ENCODE data around the gene KMT5C. TPM values are rescaled to one million over a fixed set of nuclear protein-coding genes. Genes with fewer than 3 reads are reported as not detected.

KMT5C gene
- total and polyA plus RNA-seq, 11 donors: 3.3 to 10.8 (median 6.2) TPM

- Histone ChIP-seq H3K27ac (no peak overlapping the region), H3K36me3 (peaks cover 0 to 16% (median 8%) of the 10 kb centered on the region in 9 donors), H3K27me3 (peaks cover 3 to 39% (median 24%) of the 10 kb centered on the region in 9 donors), H3K9me3 (no peaks in the 10 kb centered on the region), H3K4me3 (no peak overlapping the region), H3K4me1 (peaks cover 0 to 13% (median 4%) of the 10 kb centered on the region in 12 donors)
- DNase-seq (no peak), ATAC-seq (no peak)
- 67 to 72% (median 69%) methylated on average over 18 to 22 of the region's 22 CpGs for WGBS, 4 donors
- intact Hi-C loops (cut with DNase I): no loop called here
- TF ChIP-seq CTCF (IDR thresholded peaks at IDR 0.05): no peak
- no peak for TF ChIP-seq POLR2A (IDR thresholded peaks at IDR 0.05)
These were observed 8.8 kb downstream of the KMT5C start for GRCh38 chr19:55348317-55349034.

GRCh38 chr19:55350620-55351315, 11.1 kb downstream of the KMT5C start:
- no peak for DNase-seq
- H3K4me3 ChIP-seq: no peak overlapping the region
- peaks cover 0 to 21% (median 14%) of the 10 kb centered on the region in 12 donors for H3K4me1 ChIP-seq
- intact Hi-C loops (cut with DNase I): no loop called here
- H3K9me3 ChIP-seq: no peaks in the 10 kb centered on the region
- no peak overlapping the region for H3K27ac ChIP-seq
- peaks cover 0 to 13% (median 0%) of the 10 kb centered on the region in 9 donors for H3K36me3 ChIP-seq
- ATAC-seq: no peak
- WGBS, 4 donors: 75 to 80% (median 75%) methylated on average over 11 of the region's 11 CpGs
- peaks cover 10 to 62% (median 42%) of the 10 kb centered on the region in 9 donors for H3K27me3 ChIP-seq
- TF ChIP-seq CTCF (IDR thresholded peaks at IDR 0.05): no peak
- no peak for TF ChIP-seq POLR2A (IDR thresholded peaks at IDR 0.05)

GRCh38 chr19:55352040-55352439, 12.4 kb downstream of the KMT5C start:
- WGBS, 4 donors: 64 to 77% (median 72%) methylated on average over 6 of the region's 6 CpGs
- H3K4me3 ChIP-seq: no peak overlapping the region
- peaks cover 0 to 20% (median 14%) of the 10 kb centered on the region in 12 donors for H3K4me1 ChIP-seq
- H3K36me3 ChIP-seq: peaks cover 0 to 5% (median 0%) of the 10 kb centered on the region in 9 donors
- ATAC-seq: no peak
- no peak overlapping the region for H3K27ac ChIP-seq
- no peak for DNase-seq
- TF ChIP-seq CTCF (IDR thresholded peaks at IDR 0.05) (no peak), POLR2A (IDR thresholded peaks at IDR 0.05) (no peak)
- intact Hi-C loops (cut with DNase I): no loop called here
- no peaks in the 10 kb centered on the region for H3K9me3 ChIP-seq
- peaks cover 10 to 75% (median 45%) of the 10 kb centered on the region in 9 donors for H3K27me3 ChIP-seq

GRCh38 chr19:55352549-55353145, 13.0 kb downstream of the KMT5C start:
- peaks cover 10 to 77% (median 47%) of the 10 kb centered on the region in 9 donors for H3K27me3 ChIP-seq
- H3K4me3 ChIP-seq: no peak overlapping the region
- no peaks in the 10 kb centered on the region for H3K9me3 ChIP-seq
- intact Hi-C loops (cut with DNase I): no loop called here
- H3K27ac ChIP-seq: no peak overlapping the region
- ATAC-seq (no peak), DNase-seq (no peak)
- peaks cover 0 to 20% (median 14%) of the 10 kb centered on the region in 12 donors for H3K4me1 ChIP-seq
- WGBS, 4 donors: 57 to 70% (median 64%) methylated on average over 25 of the region's 25 CpGs
- no peak for TF ChIP-seq CTCF (IDR thresholded peaks at IDR 0.05)
- TF ChIP-seq POLR2A (IDR thresholded peaks at IDR 0.05): no peak
- H3K36me3 ChIP-seq: no peaks in the 10 kb centered on the region
